Measurements from ENCODE around the gene PAQR4. TPM values are rescaled to one million over a fixed set of nuclear protein-coding genes. Genes with fewer than 3 reads are reported as not detected.

The PAQR4 gene
- total and polyA plus RNA-seq, 2 of the 13 experiments (the other 11 are each of a cell fraction or from before 2014, with no cell fraction given) = 15.9 to 24.8 TPM

DNA sequence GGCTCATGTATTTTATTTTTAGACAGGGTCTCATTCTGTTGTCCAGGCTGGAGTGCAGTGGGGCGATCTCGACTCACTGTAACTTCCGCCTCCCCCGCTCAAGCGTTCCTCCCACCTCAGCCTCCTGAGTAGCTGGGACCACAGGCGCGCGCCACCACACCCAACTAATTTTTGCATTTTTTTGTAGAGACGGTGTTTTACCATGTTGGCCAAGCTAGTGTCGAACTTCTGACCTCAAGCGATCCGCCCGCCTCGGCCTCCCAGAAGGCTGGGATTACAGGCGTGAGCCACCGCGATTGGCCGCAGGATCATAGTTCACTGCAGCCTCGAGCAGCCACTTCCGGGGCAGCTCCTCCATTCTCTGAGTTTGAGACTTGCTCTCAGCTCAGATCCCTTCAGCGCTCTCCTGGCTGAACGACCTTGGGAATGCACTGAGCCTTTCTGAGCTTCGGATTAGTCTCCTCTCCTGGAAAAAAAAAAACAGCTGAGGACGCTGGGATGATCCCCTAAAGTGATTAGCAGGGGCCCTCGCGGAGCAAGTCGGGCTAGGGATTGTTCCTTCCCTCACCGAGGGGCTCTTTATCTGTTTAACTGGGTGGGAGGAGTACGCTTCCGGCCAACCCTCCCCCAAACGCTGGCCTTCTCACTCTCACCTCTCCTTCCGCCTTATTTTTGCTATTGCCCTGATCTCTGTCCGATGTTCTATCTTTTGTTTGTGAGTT lies 12.2 kb downstream of the PAQR4 start:
- Histone ChIP-seq H3K9ac (ENCODE audit: insufficient read depth, low read depth, low read length) (peak overlapping the region; percentile 94), H3K9me3 (ENCODE audit: low read length) (no peaks in the 10 kb centered on the region), H3K4me2 (ENCODE audit: low read depth, low read length) (peak overlapping the region; percentile 96), H3K27me3 (ENCODE audit: control insufficient read depth in 1 of 2, insufficient read depth in 2 of 2, low read length in 2 of 2) (peaks cover 8 to 20% of the 10 kb centered on the region in 2 experiments; a peak in 4 of 5 replicates), H3K4me1 (ENCODE audit: insufficient read depth, low read length) (peaks cover 26% of the 10 kb centered on the region), H3K79me2 (ENCODE audit: insufficient read depth, low read length) (peaks cover 8% of the 10 kb centered on the region), H4K20me1 (ENCODE audit: insufficient read depth, low read length) (no peaks in the 10 kb centered on the region), H2AFZ (ENCODE audit: low read length) (no peak overlapping the region), H3K4me3 (replicated peaks in 1 of 3; ENCODE audit: insufficient read depth in 1 of 3, low read depth in 2 of 3, low read length in 3 of 3) (peak overlapping the region; percentile 86 to 95 (median 88)), H3K36me3 (replicated peaks in 1 of 2; ENCODE audit: control insufficient read depth in 1 of 2, insufficient read depth in 2 of 2, low read length in 2 of 2) (peaks cover 0 to 4% of the 10 kb centered on the region in 2 experiments; a peak in 1 of 5 replicates), H3K27ac (ENCODE audit: extremely low read length, insufficient read depth, low read length) (peak overlapping the region; percentile 87)
- DNase-seq (ENCODE audit: low spot score) (peak; percentile 72), ATAC-seq (peak; percentile 61), FAIRE-seq (peak; percentile 92)
- CTCF ChIA-PET (ENCODE audit: low intra/inter-chr PET ratio, low total read pairs) = no interaction called here
- in situ Hi-C loops (cut with HindIII; ENCODE audit: extremely low pct_ligation_motif_present, low pct_unique_long_range_greater_than_20kb) (no loop called here), intact Hi-C loops (cut with micrococcal nuclease; ENCODE audit: unreplicated experiment) (no loop called here)
- POLR2A ChIA-PET = interaction anchor here (0.7 to 3.9 kb wide), 17 partner anchors 9 to 230 kb away, joined by 3 to 48 read pairs (median 6); partner anchors contain the start of genes FLYWCH1, FLYWCH2, HCFC1R1 and KREMEN2
- no TSS peak for BruUV-seq (replicated peaks)
- WGBS (ENCODE audit: low lambda C conversion rate) = 1% methylated on average over 31 of the region's 33 CpGs
- peak; percentile 48; the same call in 1 of the 2 replicates for TF ChIP-seq YEATS4 (CRISPR knock-in tag; IDR thresholded peaks at IDR 0.05; ENCODE audit: borderline replicate concordance)
- no peak for TF ChIP-seq ZNF768 (CRISPR knock-in tag; IDR thresholded peaks at IDR 0.05)
- TF ChIP-seq MAFG (CRISPR knock-in tag; IDR thresholded peaks at IDR 0.05) = no peak
- TF ChIP-seq, protein P1, sequence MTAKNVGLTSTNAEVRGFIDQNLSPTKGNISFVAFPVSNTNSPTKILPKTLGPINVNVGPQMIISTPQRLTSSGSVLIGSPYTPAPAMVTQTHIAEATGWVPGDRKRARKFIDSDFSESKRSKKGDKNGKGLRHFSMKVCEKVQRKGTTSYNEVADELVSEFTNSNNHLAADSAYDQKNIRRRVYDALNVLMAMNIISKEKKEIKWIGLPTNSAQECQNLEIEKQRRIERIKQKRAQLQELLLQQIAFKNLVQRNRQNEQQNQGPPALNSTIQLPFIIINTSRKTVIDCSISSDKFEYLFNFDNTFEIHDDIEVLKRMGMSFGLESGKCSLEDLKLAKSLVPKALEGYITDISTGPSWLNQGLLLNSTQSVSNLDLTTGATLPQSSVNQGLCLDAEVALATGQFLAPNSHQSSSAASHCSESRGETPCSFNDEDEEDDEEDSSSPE (CRISPR knock-in tag; IDR thresholded peaks at IDR 0.05) = peak; percentile 70
- TF ChIP-seq ZFP62 (CRISPR knock-in tag; IDR thresholded peaks at IDR 0.05) = no peak
- TF ChIP-seq MBNL3 (CRISPR knock-in tag; conservative IDR thresholded peaks at IDR 0.05) = no peak
- TF ChIP-seq CAMTA2 (CRISPR knock-in tag; IDR thresholded peaks at IDR 0.05; ENCODE audit: borderline replicate concordance) = no peak
- TF ChIP-seq ZNF430 (CRISPR knock-in tag; IDR thresholded peaks at IDR 0.05) = 0 out of 2 replicates have a peak, but pooled peaks have one; percentile 26
- TF ChIP-seq, protein P2, sequence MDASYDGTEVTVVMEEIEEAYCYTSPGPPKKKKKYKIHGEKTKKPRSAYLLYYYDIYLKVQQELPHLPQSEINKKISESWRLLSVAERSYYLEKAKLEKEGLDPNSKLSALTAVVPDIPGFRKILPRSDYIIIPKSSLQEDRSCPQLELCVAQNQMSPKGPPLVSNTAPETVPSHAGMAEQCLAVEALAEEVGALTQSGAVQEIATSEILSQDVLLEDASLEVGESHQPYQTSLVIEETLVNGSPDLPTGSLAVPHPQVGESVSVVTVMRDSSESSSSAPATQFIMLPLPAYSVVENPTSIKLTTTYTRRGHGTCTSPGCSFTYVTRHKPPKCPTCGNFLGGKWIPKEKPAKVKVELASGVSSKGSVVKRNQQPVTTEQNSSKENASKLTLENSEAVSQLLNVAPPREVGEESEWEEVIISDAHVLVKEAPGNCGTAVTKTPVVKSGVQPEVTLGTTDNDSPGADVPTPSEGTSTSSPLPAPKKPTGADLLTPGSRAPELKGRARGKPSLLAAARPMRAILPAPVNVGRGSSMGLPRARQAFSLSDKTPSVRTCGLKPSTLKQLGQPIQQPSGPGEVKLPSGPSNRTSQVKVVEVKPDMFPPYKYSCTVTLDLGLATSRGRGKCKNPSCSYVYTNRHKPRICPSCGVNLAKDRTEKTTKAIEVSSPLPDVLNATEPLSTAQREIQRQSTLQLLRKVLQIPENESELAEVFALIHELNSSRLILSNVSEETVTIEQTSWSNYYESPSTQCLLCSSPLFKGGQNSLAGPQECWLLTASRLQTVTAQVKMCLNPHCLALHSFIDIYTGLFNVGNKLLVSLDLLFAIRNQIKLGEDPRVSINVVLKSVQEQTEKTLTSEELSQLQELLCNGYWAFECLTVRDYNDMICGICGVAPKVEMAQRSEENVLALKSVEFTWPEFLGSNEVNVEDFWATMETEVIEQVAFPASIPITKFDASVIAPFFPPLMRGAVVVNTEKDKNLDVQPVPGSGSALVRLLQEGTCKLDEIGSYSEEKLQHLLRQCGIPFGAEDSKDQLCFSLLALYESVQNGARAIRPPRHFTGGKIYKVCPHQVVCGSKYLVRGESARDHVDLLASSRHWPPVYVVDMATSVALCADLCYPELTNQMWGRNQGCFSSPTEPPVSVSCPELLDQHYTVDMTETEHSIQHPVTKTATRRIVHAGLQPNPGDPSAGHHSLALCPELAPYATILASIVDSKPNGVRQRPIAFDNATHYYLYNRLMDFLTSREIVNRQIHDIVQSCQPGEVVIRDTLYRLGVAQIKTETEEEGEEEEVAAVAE (CRISPR knock-in tag; IDR thresholded peaks at IDR 0.05; ENCODE audit: borderline replicate concordance) = 0 out of 2 replicates have a peak, but pooled peaks have one; percentile 36
- TF ChIP-seq POLR2G (IDR thresholded peaks at IDR 0.05; ENCODE audit: low read depth, low read length) = peak; percentile 62; the same call in 1 of the 2 replicates
- TF ChIP-seq DMAP1 (CRISPR knock-in tag; IDR thresholded peaks at IDR 0.05) = peak; percentile 41; the same call in 1 of the 2 replicates
- TF ChIP-seq TBX2 (CRISPR knock-in tag; IDR thresholded peaks at IDR 0.05; ENCODE audit: borderline replicate concordance) = no peak; the same call in 1 of the 2 replicates
- TF ChIP-seq MEIS1 (CRISPR knock-in tag; IDR thresholded peaks at IDR 0.05; ENCODE audit: borderline replicate concordance) = no peak
- 0 out of 2 replicates have a peak, but pooled peaks have one; percentile 40 for TF ChIP-seq TGIF2 (CRISPR knock-in tag; IDR thresholded peaks at IDR 0.05)
- peak; percentile 26; the same call in 1 of the 2 replicates for TF ChIP-seq ZNF746 (CRISPR knock-in tag; IDR thresholded peaks at IDR 0.05)
- no peak for TF ChIP-seq ZFX (CRISPR knock-in tag; IDR thresholded peaks at IDR 0.05; ENCODE audit: low read depth)
- TF ChIP-seq GZF1 (CRISPR knock-in tag; IDR thresholded peaks at IDR 0.05) = 0 out of 2 replicates have a peak, but pooled peaks have one; percentile 41
- TF ChIP-seq ZNF720 (CRISPR knock-in tag; IDR thresholded peaks at IDR 0.05) = no peak
- TF ChIP-seq ZNF567 (CRISPR knock-in tag; IDR thresholded peaks at IDR 0.05; ENCODE audit: borderline replicate concordance) = no peak
- TF ChIP-seq ZC3H4 (CRISPR knock-in tag; IDR thresholded peaks at IDR 0.05; ENCODE audit: borderline replicate concordance) = 0 out of 2 replicates have a peak, but pooled peaks have one; percentile 71
